ENCODE data around the gene SPATA2L.
A peak's percentile ranks its signal among the peaks of the same experiment; 100 is the strongest.

SPATA2L gene

DNA sequence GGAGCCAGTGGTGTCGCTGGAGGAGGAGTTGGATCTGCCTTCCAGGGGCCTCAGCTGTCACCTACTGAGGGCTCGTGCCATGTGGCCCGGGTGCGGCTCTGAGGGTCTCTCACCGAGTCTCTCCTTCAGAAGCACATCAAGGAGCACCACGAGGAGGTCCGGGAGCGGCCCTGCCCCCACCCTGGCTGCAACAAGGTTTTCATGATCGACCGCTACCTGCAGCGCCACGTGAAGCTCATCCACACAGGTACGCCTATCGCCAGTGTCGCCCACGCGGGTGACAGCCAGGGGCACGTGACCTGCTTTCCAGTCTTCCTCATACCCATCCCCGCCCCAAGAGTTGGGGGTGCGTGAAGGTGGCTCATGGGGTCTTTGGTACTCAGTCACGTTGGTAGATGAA is 32.3 kb upstream of the SPATA2L start:
- TF ChIP-seq GATA1 (IDR thresholded peaks at IDR 0.05; ENCODE audit: low read depth, low read length) (no peak), POLR2A (IDR thresholded peaks at IDR 0.05; ENCODE audit: low read length) (no peak)
- DNase-seq: no peak

- DNase-seq: no peak
- no peak for TF ChIP-seq POLR2A (IDR thresholded peaks at IDR 0.05; ENCODE audit: low read length)
- no peak for TF ChIP-seq GATA1 (IDR thresholded peaks at IDR 0.05; ENCODE audit: low read depth, low read length)
Measured at GRCh38 chr16:89733322-89733721, 31.8 kb upstream of the SPATA2L start.

DNA sequence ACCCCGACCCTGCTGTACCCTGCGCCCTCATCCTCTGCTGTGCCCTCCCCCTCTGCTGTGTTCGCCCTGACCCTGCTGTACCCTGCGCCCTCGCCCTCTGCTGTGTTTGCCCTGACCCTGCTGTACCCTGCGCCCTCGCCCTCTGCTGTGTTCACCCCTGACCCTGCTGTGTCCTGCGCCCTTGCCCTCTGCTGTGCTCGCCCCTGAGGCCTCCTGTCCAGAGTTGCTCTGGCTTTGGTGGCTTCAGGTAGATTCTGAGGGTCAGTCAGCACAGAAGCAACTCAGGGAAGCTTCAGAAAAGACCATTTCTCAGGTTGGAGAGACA is 31.4 kb upstream of the SPATA2L start:
- DNase-seq: no peak
- TF ChIP-seq GATA1 (IDR thresholded peaks at IDR 0.05; ENCODE audit: low read depth, low read length) (no peak), POLR2A (IDR thresholded peaks at IDR 0.05; ENCODE audit: low read length) (no peak)

- no peak for TF ChIP-seq GATA1 (IDR thresholded peaks at IDR 0.05; ENCODE audit: low read depth, low read length)
- TF ChIP-seq POLR2A (IDR thresholded peaks at IDR 0.05; ENCODE audit: low read length): no peak
- DNase-seq: no peak
Measured at GRCh38 chr16:89732142-89732917, 30.8 kb upstream of the SPATA2L start.

DNA sequence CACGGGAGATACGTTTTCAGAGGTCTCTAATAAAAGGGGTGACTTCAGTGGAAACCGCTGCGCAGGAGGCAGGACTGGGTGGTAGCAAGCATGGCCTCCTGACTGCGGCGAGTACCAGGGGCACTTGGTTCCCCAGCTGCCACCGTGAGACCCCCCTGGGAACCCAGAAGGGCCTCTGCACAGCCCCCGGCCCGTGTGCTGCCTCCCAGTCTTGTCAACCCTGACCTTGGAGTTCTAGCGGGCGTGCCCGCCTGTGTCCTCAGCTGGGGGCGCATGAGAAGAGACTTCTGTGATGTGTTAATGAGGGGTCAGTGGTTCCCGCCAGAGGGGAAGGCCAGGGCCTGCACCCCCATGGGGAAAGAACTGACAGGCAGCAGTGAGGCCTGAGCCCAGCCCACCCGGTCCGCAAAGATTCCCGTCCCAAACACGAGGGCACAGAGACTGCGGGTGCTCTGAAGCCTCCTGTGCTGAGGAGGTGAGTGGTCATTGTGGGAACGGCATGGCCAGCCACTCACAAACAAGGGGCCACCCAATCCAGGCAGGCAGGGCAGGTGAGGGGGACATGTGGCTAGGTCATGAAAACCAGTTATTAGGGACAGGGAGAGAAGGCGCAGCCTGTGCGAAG is 29.2 kb upstream of the SPATA2L start:
- no peak for DNase-seq
- TF ChIP-seq GATA1 (IDR thresholded peaks at IDR 0.05; ENCODE audit: low read depth, low read length): no peak
- no peak for TF ChIP-seq POLR2A (IDR thresholded peaks at IDR 0.05; ENCODE audit: low read length)

DNA sequence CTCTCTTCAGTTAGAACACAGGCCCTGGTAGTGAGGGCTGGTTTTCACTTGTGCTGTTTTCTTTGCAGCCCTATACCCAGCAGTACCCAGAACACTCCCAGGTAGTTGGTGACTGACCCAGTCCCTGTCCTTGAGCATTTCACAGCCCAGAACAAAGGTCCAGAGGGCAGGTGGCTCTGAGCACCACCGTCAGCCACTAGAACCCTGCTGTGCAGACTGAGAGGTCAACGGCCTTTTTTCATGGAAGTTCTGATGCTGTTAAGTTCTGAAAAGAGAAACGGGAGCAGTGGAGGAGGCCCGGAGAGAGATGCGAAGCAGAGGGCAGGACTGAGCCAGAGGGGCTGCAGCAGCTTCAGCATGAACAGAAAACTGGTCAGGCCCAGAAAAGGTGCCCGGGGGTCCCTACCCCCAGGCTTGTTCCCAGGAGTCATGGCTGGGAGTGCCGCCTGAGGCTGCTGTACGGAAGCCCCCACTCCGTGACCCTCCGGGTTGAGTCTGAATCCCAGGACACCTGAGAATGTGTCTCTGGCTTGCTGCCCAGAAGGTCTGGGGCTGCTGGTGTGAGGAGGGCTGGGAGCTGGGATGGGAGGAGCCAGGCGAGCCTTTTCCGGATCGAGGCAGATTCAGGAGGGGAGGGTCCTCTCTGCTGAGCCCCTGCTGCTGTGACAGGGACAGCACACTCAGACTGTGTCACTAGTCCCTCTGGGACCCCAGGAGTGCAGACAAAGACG is 28.5 kb upstream of the SPATA2L start:
- DNase-seq: no peak
- TF ChIP-seq POLR2A (IDR thresholded peaks at IDR 0.05; ENCODE audit: low read length) (no peak), GATA1 (IDR thresholded peaks at IDR 0.05; ENCODE audit: low read depth, low read length) (no peak)

- no peak for DNase-seq
- no peak for TF ChIP-seq POLR2A (IDR thresholded peaks at IDR 0.05; ENCODE audit: low read length)
- no peak for TF ChIP-seq GATA1 (IDR thresholded peaks at IDR 0.05; ENCODE audit: low read depth, low read length)
Measured at GRCh38 chr16:89729293-89729692, 27.8 kb upstream of the SPATA2L start.

- no peak for DNase-seq
- no peak for TF ChIP-seq POLR2A (IDR thresholded peaks at IDR 0.05; ENCODE audit: low read length)
- no peak for TF ChIP-seq GATA1 (IDR thresholded peaks at IDR 0.05; ENCODE audit: low read depth, low read length)
Measured at GRCh38 chr16:89727406-89728120, 26.1 kb upstream of the SPATA2L start.

- no peak for DNase-seq
Measured at GRCh38 chr16:89723279-89724250, 22.1 kb upstream of the SPATA2L start.

DNA sequence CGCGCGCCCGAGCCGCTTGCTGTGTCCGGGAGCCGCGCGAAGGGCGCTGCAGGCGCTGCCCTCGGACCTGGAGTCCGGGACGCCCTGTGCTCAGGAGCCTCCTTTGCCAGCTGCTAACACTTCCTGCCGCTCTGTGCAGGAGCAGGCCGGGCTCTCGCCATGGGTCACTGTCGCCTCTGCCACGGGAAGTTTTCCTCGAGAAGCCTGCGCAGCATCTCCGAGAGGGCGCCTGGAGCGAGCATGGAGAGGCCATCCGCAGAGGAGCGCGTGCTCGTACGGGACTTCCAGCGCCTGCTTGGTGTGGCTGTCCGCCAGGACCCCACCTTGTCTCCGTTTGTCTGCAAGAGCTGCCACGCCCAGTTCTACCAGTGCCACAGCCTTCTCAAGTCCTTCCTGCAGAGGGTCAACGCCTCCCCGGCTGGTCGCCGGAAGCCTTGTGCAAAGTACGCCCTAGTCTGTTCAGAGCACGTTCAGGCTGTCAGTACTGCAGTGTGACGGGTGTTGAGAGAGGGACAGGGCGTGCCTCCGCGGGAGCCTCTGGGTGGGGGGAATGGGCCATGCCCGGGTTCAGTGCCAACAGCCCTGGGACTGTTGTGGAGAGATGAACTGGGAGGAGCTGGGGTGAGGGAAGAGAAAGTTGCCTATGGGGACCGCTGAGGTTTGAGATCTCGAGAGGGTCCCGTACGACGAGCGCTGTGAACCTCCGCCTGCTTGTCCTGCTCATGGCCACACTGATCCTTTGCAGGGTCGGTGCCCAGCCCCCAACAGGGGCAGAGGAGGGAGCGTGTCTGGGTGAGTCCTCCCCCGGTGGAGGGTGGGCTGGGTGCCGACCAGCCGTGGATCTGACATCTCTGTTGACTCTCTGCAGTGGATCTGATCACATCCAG is 21.1 kb upstream of the SPATA2L start:
- TF ChIP-seq GATA1 (IDR thresholded peaks at IDR 0.05; ENCODE audit: low read depth, low read length) (no peak), POLR2A (IDR thresholded peaks at IDR 0.05; ENCODE audit: low read length) (peak; percentile 60)
- peak; percentile 73 to 86 for DNase-seq

More at GRCh38 chr16:89723279-89724250, 22.1 kb upstream of the SPATA2L start:
- no peak for TF ChIP-seq GATA1 (IDR thresholded peaks at IDR 0.05; ENCODE audit: low read depth, low read length)
- TF ChIP-seq POLR2A (IDR thresholded peaks at IDR 0.05; ENCODE audit: low read length): no peak

GRCh38 chr16:89721546-89722391 is 20.3 kb upstream of the SPATA2L start:
- TF ChIP-seq GATA1 (IDR thresholded peaks at IDR 0.05; ENCODE audit: low read depth, low read length): no peak
- no peak for TF ChIP-seq POLR2A (IDR thresholded peaks at IDR 0.05; ENCODE audit: low read length)
- peak; percentile 62 to 71 for DNase-seq

Measured in erythroblast (primary cell).